ENCODE data around the gene GPR55. TPM values are rescaled to one million over a fixed set of nuclear protein-coding genes. Genes with fewer than 3 reads are reported as not detected.

The GPR55 gene
- total RNA-seq, 3 donors from 2014 or later = 1.2 to 1.6 (median 1.5) TPM

DNA sequence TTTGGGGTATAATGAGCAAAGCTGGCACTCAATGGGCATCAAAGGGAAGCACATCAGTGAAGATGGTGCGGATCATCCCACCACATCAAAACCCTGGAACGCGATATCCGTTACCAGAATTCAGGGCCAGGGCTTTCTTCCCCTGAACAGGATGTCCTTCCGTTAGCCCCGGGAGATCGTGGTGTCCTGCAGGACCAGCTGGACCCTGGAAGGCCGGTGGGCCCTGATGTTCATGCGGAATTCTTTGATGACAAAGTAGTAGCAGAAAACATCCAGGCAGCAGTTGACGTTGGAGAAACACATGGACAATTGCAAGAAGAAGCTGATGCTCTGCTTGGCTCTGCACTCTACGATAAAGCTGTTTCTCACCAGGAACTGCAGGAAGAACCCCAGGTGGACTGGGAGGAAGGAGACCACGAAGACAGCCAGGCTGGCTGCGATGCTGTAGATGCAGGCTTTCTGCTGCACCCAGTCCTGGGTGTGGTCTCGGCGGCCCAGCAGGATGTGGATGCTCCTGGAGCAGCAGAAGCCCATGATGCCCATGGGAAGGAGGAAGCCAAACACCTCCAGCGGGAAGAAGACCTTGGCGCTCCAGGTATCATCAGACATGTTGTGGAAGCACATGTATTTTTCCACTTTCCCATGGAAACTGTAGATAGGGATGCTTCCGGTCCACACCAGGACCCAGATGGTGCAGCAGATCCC lies 15.0 kb downstream of the GPR55 start:
- no peak for ATAC-seq
- peaks cover 12% of the 10 kb centered on the region for H3K27me3 Mint-ChIP-seq (ENCODE audit: low read depth)
- H3K9me3 Mint-ChIP-seq = no peaks in the 10 kb centered on the region
- no peak for DNase-seq
- peaks cover 61% of the 10 kb centered on the region for H3K4me1 Mint-ChIP-seq (ENCODE audit: low read depth)
- no peak overlapping the region for H3K4me3 Mint-ChIP-seq
- peaks cover 20% of the 10 kb centered on the region for H3K36me3 Mint-ChIP-seq (ENCODE audit: insufficient read depth)

DNA sequence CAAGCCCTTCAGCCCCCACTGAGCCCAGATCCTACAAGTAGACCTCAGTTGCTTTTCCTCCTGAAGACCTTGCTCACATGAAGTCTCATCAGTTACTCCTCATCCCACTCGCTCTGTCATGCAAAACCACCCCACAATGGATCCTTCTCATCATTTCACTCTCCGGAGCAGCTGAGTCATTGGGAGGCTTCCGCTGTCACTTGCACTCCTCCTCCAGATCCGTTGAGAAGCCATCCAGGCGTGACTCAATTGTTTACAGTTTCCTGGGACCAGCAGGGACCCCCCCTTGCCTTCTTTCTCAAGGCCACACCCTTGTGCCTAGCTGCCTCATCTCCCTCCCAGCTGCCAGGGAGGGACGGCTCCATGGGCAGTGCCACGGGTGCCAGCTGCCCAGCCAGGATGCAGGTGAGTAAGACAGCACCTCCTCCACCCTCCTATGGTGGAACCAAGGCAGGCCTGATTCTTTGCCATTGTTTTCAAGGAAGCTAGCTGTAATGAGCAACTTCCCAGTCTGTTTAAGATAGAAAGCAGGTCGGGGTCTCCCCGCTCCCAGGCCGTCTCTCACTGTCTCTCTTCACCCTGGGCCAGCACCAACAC lies 16.3 kb downstream of the GPR55 start:
- Mint-ChIP-seq H3K27me3 (ENCODE audit: low read depth) (peaks cover 8% of the 10 kb centered on the region), H3K4me3 (peak overlapping the region; percentile 72), H3K36me3 (ENCODE audit: insufficient read depth) (peaks cover 18% of the 10 kb centered on the region), H3K4me1 (ENCODE audit: low read depth) (peaks cover 65% of the 10 kb centered on the region), H3K9me3 (no peaks in the 10 kb centered on the region)
- ATAC-seq (peak; percentile 51 to 54), DNase-seq (no peak)

DNA sequence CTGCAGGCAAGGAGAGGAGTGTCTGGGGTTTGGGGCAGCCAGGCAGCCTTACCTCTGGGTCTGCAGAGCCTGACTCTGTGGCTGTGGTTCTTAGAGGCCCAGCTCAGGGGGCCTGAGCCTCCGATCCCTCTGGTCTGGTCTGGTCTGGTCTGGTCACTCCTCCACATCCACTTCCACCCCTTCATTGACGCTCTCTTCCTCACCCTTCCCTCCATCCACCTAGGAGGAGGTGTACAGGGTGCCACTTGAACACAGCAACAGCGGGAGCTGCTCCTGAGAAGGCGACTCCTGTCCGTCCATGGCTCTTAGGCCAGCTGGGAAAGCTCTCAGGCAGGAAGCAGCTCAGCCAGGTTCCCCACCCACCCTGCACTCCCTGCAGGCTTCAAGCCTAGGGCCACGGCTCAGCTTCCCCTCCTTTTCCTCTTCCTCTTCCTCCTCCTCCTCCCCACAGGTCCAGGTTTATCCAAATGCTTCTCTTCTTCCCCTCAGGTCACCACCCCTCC lies 16.9 kb downstream of the GPR55 start:
- ATAC-seq (no peak), DNase-seq (no peak)
- no peaks in the 10 kb centered on the region for H3K9me3 Mint-ChIP-seq
- H3K4me1 Mint-ChIP-seq (ENCODE audit: low read depth) = peaks cover 61% of the 10 kb centered on the region
- peaks cover 16% of the 10 kb centered on the region for H3K36me3 Mint-ChIP-seq (ENCODE audit: insufficient read depth)
- peak overlapping the region; percentile 72 for H3K4me3 Mint-ChIP-seq
- peaks cover 6% of the 10 kb centered on the region for H3K27me3 Mint-ChIP-seq (ENCODE audit: low read depth)

DNA sequence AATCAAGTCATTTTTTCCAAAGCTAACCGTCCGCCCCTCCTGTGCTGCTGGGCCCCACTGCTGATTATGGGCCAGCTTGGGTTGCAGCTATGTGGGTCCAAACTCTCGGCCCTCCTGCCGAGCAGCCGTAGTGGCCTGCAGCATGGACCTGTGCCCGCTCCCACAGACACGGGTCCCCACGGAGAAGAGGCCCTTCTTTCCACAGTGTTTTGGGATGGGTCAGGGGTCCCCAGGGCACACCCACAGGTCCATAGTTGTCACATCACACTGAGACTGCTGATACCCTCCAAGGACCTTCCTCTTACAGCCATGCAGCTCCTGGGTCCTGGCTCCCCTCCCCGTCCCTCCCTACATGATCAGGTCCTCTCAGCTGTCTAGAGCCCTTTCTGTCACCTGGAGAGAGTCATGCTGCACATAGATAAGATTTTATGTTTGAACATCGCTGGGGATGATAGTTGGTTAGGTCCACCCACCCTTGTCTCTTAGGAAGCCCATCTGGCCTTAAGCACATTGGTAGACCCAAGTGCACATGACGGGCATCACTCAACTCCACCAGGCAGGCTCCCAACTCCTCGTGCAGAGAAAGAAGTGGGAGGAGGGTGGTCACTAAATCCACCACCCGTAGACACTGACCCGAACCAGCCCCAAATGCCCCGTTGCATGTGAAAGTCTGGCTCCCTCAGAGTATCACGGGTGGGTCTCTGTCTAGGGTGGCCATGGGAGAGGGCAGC lies 17.5 kb downstream of the GPR55 start:
- peaks cover 61% of the 10 kb centered on the region for H3K4me1 Mint-ChIP-seq (ENCODE audit: low read depth)
- peaks cover 6% of the 10 kb centered on the region for H3K27me3 Mint-ChIP-seq (ENCODE audit: low read depth)
- peak overlapping the region; percentile 37 for H3K4me3 Mint-ChIP-seq
- ATAC-seq = no peak
- H3K36me3 Mint-ChIP-seq (ENCODE audit: insufficient read depth) = peaks cover 16% of the 10 kb centered on the region
- H3K9me3 Mint-ChIP-seq = no peaks in the 10 kb centered on the region
- no peak for DNase-seq

DNA sequence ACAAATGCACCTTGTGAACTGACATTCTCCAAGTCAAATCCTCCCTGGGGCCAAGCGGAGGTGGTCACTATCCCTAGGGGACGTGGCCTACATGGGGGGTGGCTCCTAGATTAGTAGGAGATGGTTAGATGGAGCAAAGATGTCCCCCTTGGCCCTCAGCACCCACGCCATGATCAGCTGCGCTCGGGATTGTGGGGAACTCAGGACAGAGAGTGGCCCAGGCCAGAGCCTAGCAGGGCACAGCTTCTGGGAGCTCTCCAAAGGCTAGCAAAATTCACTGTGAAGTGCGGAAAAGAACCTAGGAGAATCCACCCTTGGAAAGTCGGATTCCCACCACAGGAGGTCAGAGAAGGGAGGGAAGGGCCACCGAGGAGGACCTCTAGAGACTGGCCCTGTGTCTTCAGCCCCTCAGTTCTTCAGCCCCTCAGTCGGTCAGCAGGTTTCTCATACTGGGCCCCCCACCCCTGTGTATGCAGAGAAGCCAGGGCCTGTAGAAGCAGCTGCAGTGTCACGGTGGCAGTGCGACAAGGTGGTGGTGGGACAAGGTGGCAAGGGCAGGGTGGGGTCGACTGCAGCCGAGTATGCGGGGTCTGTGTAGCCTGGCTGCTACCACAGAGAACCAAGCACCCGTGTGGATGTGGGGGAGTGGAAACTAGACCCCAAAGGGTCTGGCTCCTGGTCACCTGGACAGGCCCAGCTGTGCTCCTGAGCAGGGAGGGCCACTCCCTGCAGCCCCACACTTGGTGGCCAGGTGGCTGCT lies 18.4 kb downstream of the GPR55 start:
- Mint-ChIP-seq H3K9me3 (no peaks in the 10 kb centered on the region), H3K4me1 (ENCODE audit: low read depth) (peaks cover 63% of the 10 kb centered on the region), H3K27me3 (ENCODE audit: low read depth) (peaks cover 3% of the 10 kb centered on the region), H3K4me3 (peak overlapping the region; percentile 56), H3K36me3 (ENCODE audit: insufficient read depth) (peaks cover 16% of the 10 kb centered on the region)
- DNase-seq (no peak), ATAC-seq (no peak)

DNA sequence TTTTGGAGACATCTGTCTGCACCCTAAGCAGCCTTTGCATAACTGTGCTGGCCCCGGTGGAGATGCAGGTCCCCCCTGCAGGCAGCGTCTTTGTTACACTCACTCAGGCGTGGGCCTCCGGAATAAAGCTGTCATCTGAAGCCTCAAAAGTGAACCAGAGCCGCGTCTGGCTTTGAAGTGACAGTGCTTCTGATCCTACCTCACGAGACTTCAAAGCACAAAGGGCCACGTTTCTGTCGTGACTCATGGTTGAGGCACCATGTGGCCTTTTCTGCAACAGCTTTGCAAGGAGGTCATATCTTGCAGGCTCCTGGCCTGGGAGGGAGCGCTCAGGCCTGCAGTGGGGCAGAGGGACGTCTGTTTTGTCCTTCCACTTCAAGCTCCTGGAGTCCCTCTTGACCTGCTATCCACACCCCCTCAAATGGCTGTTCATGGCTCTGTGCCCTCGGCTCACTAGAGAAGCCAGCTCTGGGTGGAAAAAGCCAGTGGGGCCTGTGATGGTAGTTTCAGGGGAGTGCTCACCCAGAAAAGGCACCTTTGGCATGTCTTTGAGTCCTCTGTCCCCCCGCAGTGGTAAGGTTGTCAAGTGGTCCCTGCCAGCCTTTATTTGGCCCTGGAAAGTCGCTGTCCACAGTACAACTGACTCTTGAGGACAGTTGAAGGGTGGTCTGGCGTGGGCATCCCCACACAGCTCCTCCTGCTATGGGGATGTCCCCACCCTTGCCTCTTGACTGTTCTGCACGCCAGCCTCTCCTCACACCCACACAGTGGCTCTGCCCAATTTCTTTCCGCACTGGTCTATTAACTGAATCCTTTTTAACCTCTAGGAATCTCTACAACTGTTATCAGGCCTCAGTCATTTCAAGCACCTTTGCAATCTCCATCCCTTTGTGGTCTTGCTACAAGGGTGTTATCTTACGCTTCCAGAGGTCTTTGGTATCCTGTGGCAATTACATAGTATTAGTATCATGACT lies 19.3 kb downstream of the GPR55 start:
- H3K4me3 Mint-ChIP-seq = peak overlapping the region; percentile 56
- peaks cover 8% of the 10 kb centered on the region for H3K27me3 Mint-ChIP-seq (ENCODE audit: low read depth)
- H3K4me1 Mint-ChIP-seq (ENCODE audit: low read depth) = peaks cover 59% of the 10 kb centered on the region
- DNase-seq (peak; percentile 88), ATAC-seq (peak; percentile 87 to 88)
- no peaks in the 10 kb centered on the region for H3K9me3 Mint-ChIP-seq
- H3K36me3 Mint-ChIP-seq (ENCODE audit: insufficient read depth) = peaks cover 13% of the 10 kb centered on the region

DNA sequence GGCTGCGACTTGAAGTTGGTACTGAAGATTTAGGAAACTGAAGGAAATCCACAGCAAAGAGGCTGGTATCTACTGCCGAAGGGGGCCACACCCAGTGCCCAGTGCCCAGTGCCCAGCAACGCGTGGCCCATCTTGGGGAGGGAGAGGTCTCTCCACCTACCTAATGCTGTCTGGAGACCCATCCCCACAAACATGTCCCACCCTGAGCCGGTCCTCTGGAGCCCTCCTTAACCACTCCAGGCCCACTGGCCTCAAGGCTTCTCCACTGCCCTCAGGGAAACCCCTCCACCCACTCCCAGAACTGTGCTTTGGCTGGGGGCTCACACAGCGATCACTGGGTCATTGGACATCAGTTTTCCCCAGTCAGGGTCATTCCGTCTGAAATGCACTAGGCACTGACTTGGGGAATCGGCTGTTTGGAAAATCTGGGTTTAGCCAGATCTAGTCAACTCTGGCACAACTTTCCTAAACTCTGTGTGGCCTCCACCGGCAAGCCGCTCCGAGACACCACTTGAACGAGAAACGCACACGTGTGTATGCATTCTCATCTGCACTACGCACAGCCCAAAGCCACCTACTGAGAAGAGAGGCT lies 20.1 kb downstream of the GPR55 start:
- ATAC-seq (no peak), DNase-seq (no peak)
- H3K27me3 Mint-ChIP-seq (ENCODE audit: low read depth) = peaks cover 10% of the 10 kb centered on the region
- H3K36me3 Mint-ChIP-seq (ENCODE audit: insufficient read depth) = peaks cover 8% of the 10 kb centered on the region
- no peaks in the 10 kb centered on the region for H3K9me3 Mint-ChIP-seq
- peak overlapping the region; percentile 54 for H3K4me3 Mint-ChIP-seq
- peaks cover 54% of the 10 kb centered on the region for H3K4me1 Mint-ChIP-seq (ENCODE audit: low read depth)

DNA sequence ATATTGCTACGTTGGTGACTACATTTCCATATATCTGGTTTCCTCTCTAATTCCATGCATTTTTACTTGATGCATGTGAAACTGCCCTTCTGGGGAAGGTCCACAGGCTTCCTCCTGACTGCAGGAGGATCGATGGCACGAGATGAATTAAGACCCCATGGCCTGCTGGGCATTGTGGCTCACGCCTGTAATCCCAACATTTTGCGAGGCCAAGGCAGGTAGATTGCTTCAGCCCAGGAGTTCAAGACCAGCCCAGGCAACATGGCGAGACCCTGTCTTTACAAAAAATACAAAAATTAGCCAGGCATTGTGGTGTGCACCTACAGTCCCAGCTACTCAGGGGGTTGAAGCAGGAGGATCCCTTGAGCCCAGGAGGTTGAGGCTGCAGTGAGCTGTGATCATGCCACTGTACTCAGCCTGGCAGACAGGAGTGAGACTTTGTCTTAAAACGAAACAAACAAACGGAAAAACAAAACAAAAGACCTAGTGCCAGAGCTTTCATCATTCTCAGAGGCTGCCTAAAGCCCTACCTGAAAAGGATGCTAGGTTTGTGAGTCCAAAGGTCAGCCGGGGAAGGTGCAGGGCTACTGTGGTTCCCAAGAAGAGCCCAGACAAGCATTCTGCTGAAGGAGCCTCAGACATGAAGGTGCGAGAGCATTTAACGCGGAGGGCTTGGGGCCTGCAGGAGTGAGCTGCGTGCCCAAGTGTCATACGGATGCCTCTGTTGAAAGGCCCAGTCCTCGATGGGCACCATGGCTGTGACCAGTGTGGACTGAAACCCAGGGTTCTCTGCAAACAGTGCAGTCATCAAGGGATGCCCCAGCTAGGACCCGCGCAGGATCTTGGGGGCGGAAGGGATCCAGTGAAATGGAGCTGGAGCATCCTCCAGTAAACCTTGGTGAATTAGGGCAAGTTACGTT lies 21.6 kb downstream of the GPR55 start:
- peaks cover 45% of the 10 kb centered on the region for H3K4me1 Mint-ChIP-seq (ENCODE audit: low read depth)
- ATAC-seq = no peak
- peaks cover 10% of the 10 kb centered on the region for H3K27me3 Mint-ChIP-seq (ENCODE audit: low read depth)
- no peaks in the 10 kb centered on the region for H3K9me3 Mint-ChIP-seq
- H3K36me3 Mint-ChIP-seq (ENCODE audit: insufficient read depth) = no peaks in the 10 kb centered on the region
- peak overlapping the region; percentile 3 for H3K4me3 Mint-ChIP-seq
- no peak for DNase-seq

DNA sequence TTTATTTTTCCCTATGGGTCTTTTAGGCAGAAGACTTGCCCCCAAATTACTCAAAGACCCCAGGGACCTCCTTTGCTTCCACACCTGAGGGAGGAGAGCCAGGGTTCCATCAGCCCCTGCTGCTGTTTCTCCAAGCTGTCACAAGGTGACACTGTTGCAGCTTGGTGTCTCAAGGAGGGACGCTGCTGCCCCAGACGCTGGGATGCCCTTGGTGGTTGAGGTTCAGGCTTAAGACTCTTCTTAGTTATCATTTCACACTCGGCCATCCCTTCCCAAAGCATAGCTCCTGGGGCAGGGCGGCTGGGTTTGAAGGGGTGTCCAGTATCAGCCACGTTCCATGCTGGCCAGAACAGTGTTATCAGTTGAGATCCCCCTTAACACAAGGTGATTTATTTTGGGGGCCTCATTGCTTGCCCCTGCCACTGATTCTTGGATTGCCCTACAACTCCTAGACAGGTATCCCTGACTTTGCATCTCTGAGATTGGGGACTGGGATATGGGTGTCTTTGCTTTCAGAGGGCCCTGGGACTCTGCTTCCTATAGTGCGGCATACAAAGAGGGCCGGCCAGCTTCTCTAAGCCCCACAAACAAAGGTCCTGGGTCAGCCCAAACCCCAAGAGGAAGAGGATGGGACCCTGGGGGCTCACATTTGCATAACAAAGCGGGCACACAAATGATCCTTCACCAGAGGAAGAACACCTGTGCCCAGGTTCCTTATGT lies 22.7 kb downstream of the GPR55 start:
- Mint-ChIP-seq H3K27me3 (ENCODE audit: low read depth) (peaks cover 14% of the 10 kb centered on the region), H3K9me3 (no peaks in the 10 kb centered on the region), H3K4me1 (ENCODE audit: low read depth) (peaks cover 36% of the 10 kb centered on the region), H3K36me3 (ENCODE audit: insufficient read depth) (no peaks in the 10 kb centered on the region), H3K4me3 (no peak overlapping the region)
- peak; percentile 15 to 16 for ATAC-seq
- DNase-seq = peak; percentile 57

DNA sequence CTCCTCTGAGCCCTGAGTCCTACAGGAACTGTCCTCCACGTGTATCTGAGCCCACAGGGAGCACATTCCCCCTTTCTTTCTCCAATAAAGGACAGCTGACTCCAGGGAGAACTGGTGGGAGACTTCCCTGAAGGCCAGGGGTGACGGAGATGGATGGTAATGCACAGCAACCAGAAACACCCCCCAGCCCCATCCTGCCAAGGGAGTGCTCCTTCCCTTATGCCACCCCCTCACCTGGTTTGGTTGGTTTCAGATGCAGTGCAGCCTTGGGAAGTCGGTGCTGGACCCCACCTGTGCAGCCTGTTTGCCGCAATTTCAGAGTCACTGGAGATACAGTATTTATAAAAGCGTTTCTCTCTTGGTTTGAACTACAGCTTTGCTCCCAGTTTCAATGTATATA lies 24.0 kb downstream of the GPR55 start:
- Mint-ChIP-seq H3K36me3 (ENCODE audit: insufficient read depth) (no peaks in the 10 kb centered on the region), H3K27me3 (ENCODE audit: low read depth) (peaks cover 18% of the 10 kb centered on the region), H3K4me3 (no peak overlapping the region), H3K9me3 (no peaks in the 10 kb centered on the region), H3K4me1 (ENCODE audit: low read depth) (peaks cover 30% of the 10 kb centered on the region)
- no peak for DNase-seq
- no peak for ATAC-seq

DNA sequence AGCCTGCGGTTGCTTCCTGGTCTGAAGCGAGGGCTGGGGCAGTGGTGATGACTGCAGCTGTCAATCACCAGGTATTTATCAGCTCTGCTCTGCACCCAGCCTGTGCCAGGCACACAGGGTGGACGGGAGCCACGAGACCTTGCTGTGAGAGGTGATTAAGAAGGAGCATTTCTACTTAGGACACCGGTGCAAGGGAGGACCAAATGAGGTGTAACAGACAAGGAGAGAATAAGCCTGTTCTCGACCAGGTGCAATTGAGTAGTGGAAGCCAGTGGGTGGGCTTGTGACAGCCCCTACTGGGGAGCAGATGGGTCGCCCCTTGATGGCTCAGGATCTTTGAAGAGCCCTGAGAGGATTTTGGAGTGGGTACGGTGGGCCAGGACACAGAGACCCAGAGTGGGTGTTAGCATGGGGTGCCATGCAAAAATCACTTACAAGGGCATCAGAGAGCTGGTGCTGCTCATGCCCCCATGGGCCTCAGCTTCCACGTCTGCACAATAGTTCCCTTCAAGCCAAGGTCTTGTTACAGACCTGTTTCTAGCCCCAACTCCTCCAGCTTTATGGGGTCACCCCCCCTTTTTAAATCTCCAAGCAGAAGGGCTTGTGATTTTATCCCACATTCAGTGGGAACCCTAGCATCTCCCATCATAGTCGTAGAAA lies 24.6 kb downstream of the GPR55 start:
- no peak for ATAC-seq
- no peak for DNase-seq
- H3K4me3 Mint-ChIP-seq = no peak overlapping the region
- peaks cover 25% of the 10 kb centered on the region for H3K4me1 Mint-ChIP-seq (ENCODE audit: low read depth)
- H3K27me3 Mint-ChIP-seq (ENCODE audit: low read depth) = peaks cover 18% of the 10 kb centered on the region
- no peaks in the 10 kb centered on the region for H3K9me3 Mint-ChIP-seq
- no peaks in the 10 kb centered on the region for H3K36me3 Mint-ChIP-seq (ENCODE audit: insufficient read depth)

Measured in activated T-cell treated with anti-CD3 and anti-CD28 coated beads, Interleukin-2, amount 50 U/mL, for 4 hours (primary cell).